ENCODE results near the gene RAD1. TPM values are rescaled to one million over a fixed set of nuclear protein-coding genes. Genes with fewer than 3 reads are reported as not detected.

Gene RAD1
- total RNA-seq, 3 donors from 2014 or later: 12.8 to 23.3 (median 18.7) TPM

- H3K9me3 ChIP-seq: no peaks in the 10 kb centered on the region
- TF ChIP-seq POLR2AphosphoS5 (IDR thresholded peaks at IDR 0.05): no peak
- H3K4me1 ChIP-seq: no peaks in the 10 kb centered on the region
- no peak for DNase-seq (ENCODE audit: low spot score in 2 of 2)
- intact Hi-C loops (cut with DNase I; ENCODE audit: low total_unique reads): no loop called here
- H3K36me3 ChIP-seq: no peaks in the 10 kb centered on the region
- H3K4me3 ChIP-seq: peak overlapping the region; percentile 87 to 99 (median 94)
- H3K27ac ChIP-seq: peak overlapping the region; percentile 95 to 99
- no peaks in the 10 kb centered on the region for H3K27me3 ChIP-seq
Measured at GRCh38 chr5:34930462-34930844, 15.1 kb upstream of the RAD1 start.

GRCh38 chr5:34929720-34930461, 14.6 kb upstream of the RAD1 start:
- intact Hi-C loops (cut with DNase I; ENCODE audit: low total_unique reads): no loop called here
- peak; percentile 83 to 85 for DNase-seq (ENCODE audit: low spot score in 2 of 2)
- no peaks in the 10 kb centered on the region for H3K9me3 ChIP-seq
- H3K36me3 ChIP-seq: no peaks in the 10 kb centered on the region
- H3K27me3 ChIP-seq: no peaks in the 10 kb centered on the region
- peak; percentile 34 to 40 (median 40) for TF ChIP-seq POLR2AphosphoS5 (IDR thresholded peaks at IDR 0.05)
- TF ChIP-seq POLR2A (IDR thresholded peaks at IDR 0.05): peak; percentile 8
- no peak for TF ChIP-seq CTCF (IDR thresholded peaks at IDR 0.05)
- H3K27ac ChIP-seq: peak overlapping the region; percentile 95 to 99
- H3K4me3 ChIP-seq: peak overlapping the region; percentile 87 to 99 (median 94)
- H3K4me1 ChIP-seq: no peaks in the 10 kb centered on the region

GRCh38 chr5:34929134-34929719, 13.9 kb upstream of the RAD1 start, which contains the start of gene DNAJC21:
DNAJC21 (plus strand) TSS chr5:34929559; CDS start chr5:34929820, 261 bp downstream.
- Histone ChIP-seq H3K27ac (peak within 1 kb of the TSS; percentile 95 to 99), H3K4me1 (peaks cover 0 to under 1% of the 10 kb centered on the region in 2 donors), H3K9me3 (no peaks in the 10 kb centered on the region), H3K4me3 (peak within 1 kb of the TSS; percentile 87 to 99 (median 94)), H3K27me3 (no peaks in the 10 kb centered on the region), H3K36me3 (no peaks in the 10 kb centered on the region)
- peak; percentile 96 for DNase-seq (ENCODE audit: low spot score in 2 of 2)
- intact Hi-C loops (cut with DNase I; ENCODE audit: low total_unique reads): no loop called here
- no peak for TF ChIP-seq CTCF (IDR thresholded peaks at IDR 0.05)
- peak; percentile 8 to 27 (median 15) for TF ChIP-seq POLR2AphosphoS5 (IDR thresholded peaks at IDR 0.05)
- no peak for TF ChIP-seq POLR2A (IDR thresholded peaks at IDR 0.05)

- H3K27ac ChIP-seq: peak overlapping the region in 1 of 2 donors; percentile 95
- H3K4me3 ChIP-seq: no peak overlapping the region
- H3K4me1 ChIP-seq: peaks cover 3 to 4% of the 10 kb centered on the region in 2 donors
- intact Hi-C loops (cut with DNase I; ENCODE audit: low total_unique reads): no loop called here
- no peak for DNase-seq (ENCODE audit: low spot score in 2 of 2)
- no peak for TF ChIP-seq POLR2AphosphoS5 (IDR thresholded peaks at IDR 0.05)
- no peak for TF ChIP-seq POLR2A (IDR thresholded peaks at IDR 0.05)
- TF ChIP-seq CTCF (IDR thresholded peaks at IDR 0.05): no peak
- no peaks in the 10 kb centered on the region for H3K9me3 ChIP-seq
- no peaks in the 10 kb centered on the region for H3K36me3 ChIP-seq
- H3K27me3 ChIP-seq: no peaks in the 10 kb centered on the region
Measured at GRCh38 chr5:34928267-34928666, 13.0 kb upstream of the RAD1 start.

GRCh38 chr5:34927785-34928184, 12.5 kb upstream of the RAD1 start:
- Histone ChIP-seq H3K36me3 (no peaks in the 10 kb centered on the region), H3K27ac (no peak overlapping the region), H3K4me1 (peaks cover 3 to 4% of the 10 kb centered on the region in 2 donors), H3K27me3 (no peaks in the 10 kb centered on the region), H3K9me3 (no peaks in the 10 kb centered on the region), H3K4me3 (no peak overlapping the region)
- DNase-seq (ENCODE audit: low spot score in 2 of 2): no peak
- intact Hi-C loops (cut with DNase I; ENCODE audit: low total_unique reads): no loop called here
- TF ChIP-seq POLR2AphosphoS5 (IDR thresholded peaks at IDR 0.05): no peak
- no peak for TF ChIP-seq POLR2A (IDR thresholded peaks at IDR 0.05)
- TF ChIP-seq CTCF (IDR thresholded peaks at IDR 0.05): no peak

Measured in breast epithelium (tissue), 4 donors.